H1 (cell line): ENCODE results near the gene DIDO1. TPM values are rescaled to one million over a fixed set of nuclear protein-coding genes. Genes with fewer than 3 reads are reported as not detected.

Experiments
- ATF2 ChIP-seq: IDR thresholded peaks from 2 replicates; pipeline ENCODE4 v1.6.1; 2012; ENCODE audit warnings: low read length, inconsistent platforms
- E2F6 ChIP-seq: IDR thresholded peaks from 2 replicates; pipeline ENCODE4 v1.6.1; 2012; ENCODE audit warnings: inconsistent platforms
- EGR1 ChIP-seq: IDR thresholded peaks from 2 replicates; pipeline ENCODE4 v1.6.1; 2011; ENCODE audit warnings: low read depth, low read length, borderline replicate concordance
- MAX ChIP-seq: IDR thresholded peaks from 2 replicates; pipeline ENCODE4 v1.6.1; 2012; ENCODE audit warnings: inconsistent platforms
- POLR2AphosphoS5 ChIP-seq: IDR thresholded peaks from 2 replicates; pipeline ENCODE4 v1.6.1; 2011; ENCODE audit warnings: low read depth, low read length
- RBBP5 ChIP-seq: IDR thresholded peaks from 2 replicates; pipeline ENCODE4 v1.7.1; 2012; ENCODE audit warnings: low read depth, mild to moderate bottlenecking, inconsistent platforms, low read length, moderate library complexity, borderline replicate concordance
- SIX5 ChIP-seq: IDR thresholded peaks from 2 replicates; pipeline ENCODE4 v1.6.1; 2011; ENCODE audit warnings: mild to moderate bottlenecking, low read depth, low read length
- ZNF274 ChIP-seq: IDR thresholded peaks from 2 replicates; pipeline ENCODE4 v1.7.0; 2012; ENCODE audit warnings: low read length, borderline replicate concordance; ENCODE audit errors: extremely low read depth
- polyA plus RNA-seq, 7 experiments: library from polyadenylated mRNA; depleted of rRNA in 3 of 7; stranded (reverse) in 5 of 7; unstranded in 2 of 7; fragments of >200 nt in 5 of 7; fragments of 200-250 nt in 2 of 7; gene quantifications; 1 replicate in 5 of 7; 2 replicates in 1 of 7; 4 replicates in 1 of 7; pipeline versions ENCODE4 v1.2.1 to v1.2.3, GENCODE V29; 2011 to 2013; ENCODE audit warnings: missing spikeins in 2 of 7, mixed read lengths in 2 of 7
- total RNA-seq: library from RNA; stranded (reverse); fragmentation: NEBNext Ultra II Directional; extraction: Animal tissue kit (Norgen Biotek cat#: 25700); gene quantifications from 2 replicates; pipeline ENCODE4 v1.2.1, GENCODE V29; 2021

The DIDO1 gene
- total and polyA plus RNA-seq, 2 of the 8 experiments (the other 6 are each of a cell fraction or from before 2014, with no cell fraction given), result 53.6 to 82.8 TPM

GRCh38 chr20:62928246-62928939 lies 2.1 kb upstream of the DIDO1 start (continued):
- TF ChIP-seq MAX (no peak), ATF2 (no peak), RBBP5 (no peak; the same call in 1 of the 2 replicates), POLR2AphosphoS5 (peak; percentile 83), E2F6 (no peak), ZNF274 (no peak), SIX5 (no peak), EGR1 (no peak)
